ENCODE data around the gene TMEM263. TPM values are rescaled to one million over a fixed set of nuclear protein-coding genes. Genes with fewer than 3 reads are reported as not detected.

Gene TMEM263
- total and polyA plus RNA-seq, 10 donors: 9.6 to 38.1 (median 28.5) TPM

DNA sequence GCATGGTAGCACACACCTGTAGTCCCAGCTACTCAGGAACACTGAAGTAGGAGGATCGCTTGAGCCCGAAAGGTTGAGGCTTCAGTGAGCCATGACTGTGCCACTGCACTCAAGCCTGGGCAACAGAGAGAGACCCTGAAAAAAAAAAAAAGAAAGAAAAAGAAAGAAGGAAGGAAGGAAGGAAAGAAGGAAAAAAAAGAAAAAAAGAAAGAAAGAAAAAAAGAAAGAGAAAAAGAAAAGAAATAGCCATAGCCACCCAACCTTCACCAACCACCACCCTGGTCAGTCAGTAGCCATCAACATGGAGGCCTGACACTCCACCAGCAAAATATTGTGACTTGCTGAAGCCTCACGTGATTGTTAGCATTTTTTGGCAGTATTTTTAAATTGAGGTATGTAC is 21.4 kb upstream of the TMEM263 start:
- no peaks in the 10 kb centered on the region for H3K36me3 ChIP-seq
- WGBS, 5 donors: 79 to 87% (median 83%) methylated on average over 3 of the region's 3 CpGs
- no peaks in the 10 kb centered on the region for H3K4me1 ChIP-seq
- no peak overlapping the region for H3K27ac ChIP-seq
- peaks cover 0 to 3% (median 0%) of the 10 kb centered on the region in 8 donors for H3K9me3 ChIP-seq
- TF ChIP-seq POLR2AphosphoS5 (IDR thresholded peaks at IDR 0.05) (no peak), POLR2A (IDR thresholded peaks at IDR 0.05) (no peak)
- TF ChIP-seq, protein P1, sequence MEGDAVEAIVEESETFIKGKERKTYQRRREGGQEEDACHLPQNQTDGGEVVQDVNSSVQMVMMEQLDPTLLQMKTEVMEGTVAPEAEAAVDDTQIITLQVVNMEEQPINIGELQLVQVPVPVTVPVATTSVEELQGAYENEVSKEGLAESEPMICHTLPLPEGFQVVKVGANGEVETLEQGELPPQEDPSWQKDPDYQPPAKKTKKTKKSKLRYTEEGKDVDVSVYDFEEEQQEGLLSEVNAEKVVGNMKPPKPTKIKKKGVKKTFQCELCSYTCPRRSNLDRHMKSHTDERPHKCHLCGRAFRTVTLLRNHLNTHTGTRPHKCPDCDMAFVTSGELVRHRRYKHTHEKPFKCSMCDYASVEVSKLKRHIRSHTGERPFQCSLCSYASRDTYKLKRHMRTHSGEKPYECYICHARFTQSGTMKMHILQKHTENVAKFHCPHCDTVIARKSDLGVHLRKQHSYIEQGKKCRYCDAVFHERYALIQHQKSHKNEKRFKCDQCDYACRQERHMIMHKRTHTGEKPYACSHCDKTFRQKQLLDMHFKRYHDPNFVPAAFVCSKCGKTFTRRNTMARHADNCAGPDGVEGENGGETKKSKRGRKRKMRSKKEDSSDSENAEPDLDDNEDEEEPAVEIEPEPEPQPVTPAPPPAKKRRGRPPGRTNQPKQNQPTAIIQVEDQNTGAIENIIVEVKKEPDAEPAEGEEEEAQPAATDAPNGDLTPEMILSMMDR (IDR thresholded peaks at IDR 0.05 in 8 of 11, conservative IDR thresholded peaks at IDR 0.05 in 3 of 11): no peak
- H3K27me3 ChIP-seq (replicated peaks in 1 of 7): peaks cover 0 to 71% (median 5%) of the 10 kb centered on the region in 7 donors
- no peak overlapping the region for H3K4me3 ChIP-seq
- intact Hi-C loops (cut with DNase I; ENCODE audit: low total_unique reads): no loop called here
- no peak for DNase-seq

DNA sequence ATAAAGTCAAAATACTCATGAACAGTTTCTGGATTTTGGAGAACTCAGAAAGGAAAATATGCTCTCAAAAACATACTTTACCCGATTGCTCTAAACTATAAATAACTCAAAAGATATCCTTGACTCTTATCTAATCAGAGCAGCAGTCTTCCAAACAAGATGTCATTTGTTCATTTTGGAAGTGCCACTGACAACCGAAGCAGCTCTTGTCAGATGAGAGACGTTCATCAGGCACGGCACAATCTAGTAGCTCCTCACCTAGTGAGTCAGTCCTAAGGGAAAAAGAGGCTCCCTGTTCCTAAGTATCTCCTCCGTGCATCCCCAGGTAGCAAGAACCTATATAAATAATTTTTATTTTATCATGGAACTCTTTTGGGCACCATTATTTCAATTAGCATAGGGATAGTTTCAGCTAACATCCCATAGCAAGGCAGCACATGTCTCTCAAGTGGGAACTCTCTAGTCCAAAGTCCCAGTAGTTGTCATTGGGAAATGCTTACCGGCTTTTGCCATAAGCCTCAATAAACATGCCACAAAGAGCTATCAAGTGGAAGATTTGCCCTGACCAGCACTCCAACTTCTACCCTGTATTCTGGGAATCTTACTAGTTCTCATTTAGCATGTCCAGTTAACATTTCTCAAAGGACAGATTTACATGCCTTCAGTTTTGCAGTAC is 14.1 kb upstream of the TMEM263 start:
- peaks cover 0 to 22% (median 8%) of the 10 kb centered on the region in 8 donors for H3K9me3 ChIP-seq
- no peak overlapping the region for H3K4me3 ChIP-seq
- 54 to 65% (median 59%) methylated on average over 6 of the region's 6 CpGs for WGBS, 5 donors
- no peaks in the 10 kb centered on the region for H3K36me3 ChIP-seq
- no peak overlapping the region for H3K27ac ChIP-seq
- no peak for DNase-seq
- H3K4me1 ChIP-seq: no peaks in the 10 kb centered on the region
- peaks cover 0 to 39% (median 0%) of the 10 kb centered on the region in 7 donors for H3K27me3 ChIP-seq (replicated peaks in 1 of 7)
- no peak for TF ChIP-seq POLR2AphosphoS5 (IDR thresholded peaks at IDR 0.05)
- intact Hi-C loops (cut with DNase I; ENCODE audit: low total_unique reads): no loop called here

DNA sequence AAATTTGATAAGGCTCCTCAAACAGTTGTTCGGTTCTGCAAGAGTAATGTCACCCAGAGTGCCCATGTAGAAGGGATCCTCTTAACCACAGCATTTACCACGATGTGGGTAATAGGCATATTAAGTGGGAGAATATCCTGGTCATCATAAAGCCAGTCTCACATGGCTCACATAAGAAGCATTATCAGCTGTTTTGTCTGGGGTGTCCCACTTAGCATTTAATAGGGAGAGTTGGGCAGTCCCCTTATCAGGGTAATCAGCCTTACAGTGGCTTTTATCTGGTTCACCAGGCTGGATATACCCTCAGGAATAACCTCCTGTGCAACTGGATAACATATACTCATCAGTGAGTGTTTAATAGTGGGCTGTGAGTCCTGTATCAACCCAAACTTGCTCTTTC is 12.9 kb upstream of the TMEM263 start:
- TF ChIP-seq POLR2AphosphoS5 (IDR thresholded peaks at IDR 0.05) (no peak), POLR2A (IDR thresholded peaks at IDR 0.05) (no peak)
- TF ChIP-seq, protein P1 (IDR thresholded peaks at IDR 0.05 in 8 of 11, conservative IDR thresholded peaks at IDR 0.05 in 3 of 11): no peak
- Histone ChIP-seq H3K4me3 (no peak overlapping the region), H3K27me3 (replicated peaks in 1 of 7) (peaks cover 0 to 30% (median 0%) of the 10 kb centered on the region in 7 donors), H3K27ac (no peak overlapping the region), H3K9me3 (peaks cover 0 to 22% (median 8%) of the 10 kb centered on the region in 8 donors), H3K36me3 (no peaks in the 10 kb centered on the region), H3K4me1 (no peaks in the 10 kb centered on the region)
- WGBS, 5 donors: 81 to 91% (median 90%) methylated on average over 2 of the region's 2 CpGs
- DNase-seq: no peak
- intact Hi-C loops (cut with DNase I; ENCODE audit: low total_unique reads): no loop called here

DNA sequence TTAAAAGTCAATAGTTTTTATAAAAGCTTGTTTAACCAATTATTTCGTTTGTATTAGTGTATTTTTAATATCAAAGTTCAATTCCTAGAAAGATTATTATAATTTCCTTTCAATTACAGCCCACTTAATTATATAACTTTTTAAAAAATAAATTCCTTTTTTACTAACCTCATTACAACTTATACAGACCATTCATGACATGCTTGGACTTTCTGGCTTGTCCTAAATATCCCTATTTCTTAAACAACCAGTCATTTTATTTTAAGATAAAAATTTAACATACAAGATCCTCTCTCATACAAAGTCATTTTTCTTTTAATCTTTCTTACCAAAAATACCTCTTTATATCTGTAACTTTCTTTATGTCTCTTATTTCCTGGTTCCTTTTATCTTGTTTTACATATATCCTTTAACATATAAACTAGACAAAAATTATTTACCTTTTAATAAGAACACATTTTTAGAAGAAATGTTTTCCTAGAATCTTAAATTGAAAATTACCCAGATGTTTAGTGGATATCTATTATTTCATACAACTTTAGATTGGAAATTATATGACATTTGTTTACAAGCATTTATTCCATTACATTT is 10.4 kb upstream of the TMEM263 start:
- Histone ChIP-seq H3K27me3 (replicated peaks in 1 of 7) (peaks cover 0 to 9% (median 0%) of the 10 kb centered on the region in 7 donors), H3K36me3 (no peaks in the 10 kb centered on the region), H3K27ac (no peak overlapping the region), H3K4me1 (no peaks in the 10 kb centered on the region), H3K4me3 (no peak overlapping the region), H3K9me3 (peaks cover 0 to 38% (median 20%) of the 10 kb centered on the region in 8 donors)
- no peak for DNase-seq
- 11 to 21% (median 15%) methylated on average over 1 of the region's 1 CpG for WGBS, 5 donors
- intact Hi-C loops (cut with DNase I; ENCODE audit: low total_unique reads): no loop called here
- TF ChIP-seq POLR2AphosphoS5 (IDR thresholded peaks at IDR 0.05) (no peak), POLR2A (IDR thresholded peaks at IDR 0.05) (no peak)
- TF ChIP-seq, protein P1 (IDR thresholded peaks at IDR 0.05 in 8 of 11, conservative IDR thresholded peaks at IDR 0.05 in 3 of 11): no peak

Measured in spleen (tissue), 11 donors.